Muscle of back (tissue), 11 donors: ENCODE results near the gene ANKZF1. TPM values are rescaled to one million over a fixed set of nuclear protein-coding genes. Genes with fewer than 3 reads are reported as not detected.

Experiments used
- DNase-seq, 3 donors: peaks; one replicate each; pipeline versions ENCODE4 v3.0.0 to v3.0.0-alpha.2; 2013
- polyA plus RNA-seq, 10 donors: library from polyadenylated mRNA; unstranded; fragments of 120-200 nt; gene quantifications; one replicate each; pipeline ENCODE4 v1.2.1, GENCODE V29; 2013; ENCODE audit not compliant: insufficient read length in 10 of 10

Gene ANKZF1
- polyA plus RNA-seq, 10 donors, result 14.8 to 36.9 (median 23.2) TPM

GRCh38 chr2:219279916-219280516 lies 50.4 kb downstream of the ANKZF1 start:
- no peak for DNase-seq

- no peak for DNase-seq
Measured at GRCh38 chr2:219280651-219281050, 51.0 kb downstream of the ANKZF1 start.

GRCh38 chr2:219281588-219281987 lies 52.0 kb downstream of the ANKZF1 start:
- no peak for DNase-seq

- no peak for DNase-seq
Measured at GRCh38 chr2:219282375-219282774, 52.8 kb downstream of the ANKZF1 start.

- DNase-seq, result no peak
Measured at GRCh38 chr2:219282943-219283581, 53.5 kb downstream of the ANKZF1 start.

GRCh38 chr2:219284501-219285372 lies 55.1 kb downstream of the ANKZF1 start:
- no peak for DNase-seq

GRCh38 chr2:219285373-219285735 lies 55.7 kb downstream of the ANKZF1 start:
- DNase-seq, result peak in 1 of 3 donors; percentile 74

- peak; percentile 58 to 87 (median 66) for DNase-seq
Measured at GRCh38 chr2:219285894-219286425, 56.4 kb downstream of the ANKZF1 start.

Other genes starting within 250 kb of the ANKZF1 start
- gene FEV, start 244.6 kb upstream of the ANKZF1 start, polyA plus RNA-seq, result under 1 TPM in 5 of 10 donors, not detected in 5; 0.07 to 0.48 (median 0.22) TPM
- gene CRYBA2, start 236.4 kb upstream of the ANKZF1 start, polyA plus RNA-seq, result not detected
- gene CFAP65, start 188.3 kb upstream of the ANKZF1 start, polyA plus RNA-seq, result not detected
- gene IHH, start 168.9 kb upstream of the ANKZF1 start, polyA plus RNA-seq, result under 1 TPM in 2 of 10 donors, not detected in 8; 0.13 to 0.16 TPM
- gene NHEJ1, start 69.0 kb upstream of the ANKZF1 start, polyA plus RNA-seq, result 10 to 100 TPM; 11.6 to 16.2 (median 14.1) TPM
- gene SLC23A3, start 59.8 kb upstream of the ANKZF1 start, polyA plus RNA-seq, result 1 to 10 TPM in 7 of 10 donors, under 1 TPM in 3; 0.57 to 2.3 (median 1.2) TPM
- 10 to 100 TPM; 28.3 to 37.9 (median 34.8) TPM for gene CNPPD1, start 52.9 kb upstream of the ANKZF1 start, polyA plus RNA-seq
- 10 to 100 TPM; 38.3 to 56.9 (median 41.7) TPM for gene RETREG2, start 51.5 kb upstream of the ANKZF1 start, polyA plus RNA-seq
- 10 to 100 TPM; 16.3 to 29.9 (median 21.9) TPM for gene ZFAND2B, start 23.0 kb upstream of the ANKZF1 start, polyA plus RNA-seq
- 10 to 100 TPM; 25.4 to 40.4 (median 32.7) TPM for gene ABCB6, start 10.8 kb upstream of the ANKZF1 start, polyA plus RNA-seq
- gene ATG9A, start 170 bp upstream of the ANKZF1 start, polyA plus RNA-seq, result 10 to 100 TPM; 27.9 to 37.3 (median 32.6) TPM
- gene GLB1L, start 15.6 kb downstream of the ANKZF1 start, polyA plus RNA-seq, result 1 to 10 TPM; 4.7 to 7.7 (median 5.9) TPM
- gene STK16, start 15.7 kb downstream of the ANKZF1 start, polyA plus RNA-seq, result 10 to 100 TPM; 13.0 to 19.9 (median 16.0) TPM
- under 1 TPM in 5 of 10 donors, not detected in 5; 0.15 to 0.22 (median 0.18) TPM for gene TUBA4B, start 23.4 kb downstream of the ANKZF1 start, polyA plus RNA-seq
- 100 to 1,000 TPM in 7 of 10 donors, 10 to 100 TPM in 3; 84.3 to 159 (median 120) TPM for gene TUBA4A, start 24.1 kb downstream of the ANKZF1 start, polyA plus RNA-seq
- gene DNAJB2, start 49.6 kb downstream of the ANKZF1 start, polyA plus RNA-seq, result 10 to 100 TPM; 69.9 to 89.8 (median 78.6) TPM
- under 1 TPM in 6 of 10 donors, not detected in 4; 0.15 to 0.75 (median 0.49) TPM for gene PTPRN, start 79.6 kb downstream of the ANKZF1 start, polyA plus RNA-seq
- not detected for gene RESP18, start 102.9 kb downstream of the ANKZF1 start, polyA plus RNA-seq
- 10 to 100 TPM; 26.4 to 45.4 (median 36.6) TPM for gene DNPEP, start 158.1 kb downstream of the ANKZF1 start, polyA plus RNA-seq
- gene DES, start 188.6 kb downstream of the ANKZF1 start, polyA plus RNA-seq, result 1,000 to 10,000 TPM; 1,880 to 4,907 (median 4,107) TPM
- 100 to 1,000 TPM in 9 of 10 donors, 10 to 100 TPM in 1; 63.9 to 179 (median 138) TPM for gene SPEG, start 205.0 kb downstream of the ANKZF1 start, polyA plus RNA-seq